ENCODE measurements around the gene GATB. TPM values are rescaled to one million over a fixed set of nuclear protein-coding genes. Genes with fewer than 3 reads are reported as not detected.

Gene GATB
- total RNA-seq, 1 experiment from 2014 or later: 21.2 TPM

DNA sequence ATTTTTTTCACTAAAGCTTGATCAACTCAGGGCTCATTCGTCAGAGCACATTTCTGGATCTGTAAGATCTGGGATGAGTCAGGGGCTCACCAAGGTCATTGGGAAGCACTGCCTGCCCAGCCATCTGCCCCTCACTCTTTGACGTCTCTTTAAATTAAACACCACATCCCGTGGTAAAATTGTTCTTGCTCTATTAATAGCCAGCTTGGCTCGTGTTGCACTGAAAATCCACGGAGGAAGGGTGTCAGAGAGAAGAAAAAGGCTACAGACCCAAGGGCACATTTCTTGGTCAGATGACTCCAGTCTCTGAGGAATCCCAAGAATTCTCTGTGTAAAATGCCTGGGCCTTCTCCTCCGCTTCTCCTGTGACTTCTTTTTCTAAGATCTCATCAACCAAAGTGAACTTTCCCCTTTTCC lies 45.7 kb upstream of the GATB start:
- Histone ChIP-seq H3K23me2 (ENCODE audit: insufficient read length, low read depth, low read length, poor library complexity, severe bottlenecking) (no peaks in the 10 kb centered on the region), H2AFZ (ENCODE audit: low read length) (no peak overlapping the region), H3K79me1 (ENCODE audit: insufficient read depth, low read depth, low read length, poor library complexity, severe bottlenecking) (no peaks in the 10 kb centered on the region), H3K27me3 (ENCODE audit: insufficient read depth, low read length) (no peaks in the 10 kb centered on the region), H3K18ac (ENCODE audit: insufficient read length, low read depth, low read length) (no peak overlapping the region), H3K4me2 (ENCODE audit: insufficient read depth, insufficient read length, low read length) (no peak overlapping the region), H3K9me3 (ENCODE audit: control insufficient read depth, low read depth, low read length) (peaks cover 6% of the 10 kb centered on the region), H2BK20ac (ENCODE audit: low read depth, low read length, poor library complexity, severe bottlenecking) (no peak overlapping the region), H4K91ac (ENCODE audit: insufficient read length, low read depth, low read length) (no peak overlapping the region), H3K27ac (ENCODE audit: insufficient read length, low read depth, low read length) (no peak overlapping the region), H3K9ac (ENCODE audit: extremely low read depth, insufficient read length, low read length) (no peak overlapping the region), H4K5ac (ENCODE audit: insufficient read length, low read depth, low read length) (no peak overlapping the region), H2BK5ac (ENCODE audit: insufficient read length, low read length) (no peak overlapping the region), H3T11ph (ENCODE audit: low read length) (no peak overlapping the region), H3K56ac (ENCODE audit: insufficient read length, low read depth, low read length) (no peak overlapping the region), H4K8ac (replicated peaks; ENCODE audit: insufficient read length, low read depth, low read length) (no peak overlapping the region), H2BK12ac (ENCODE audit: insufficient read length, low read depth, low read length) (no peak overlapping the region), H3K4me1 (ENCODE audit: insufficient read depth, low read length) (peaks cover 14% of the 10 kb centered on the region; the same call in 1 of the 2 replicates), H3K14ac (ENCODE audit: insufficient read depth, low read length) (no peak overlapping the region), H3K23ac (ENCODE audit: insufficient read length, low read depth, low read length) (no peak overlapping the region), H4K20me1 (ENCODE audit: control insufficient read depth, insufficient read depth, insufficient read length) (no peaks in the 10 kb centered on the region), H3K79me2 (ENCODE audit: insufficient read depth, low read length) (no peaks in the 10 kb centered on the region), H3K4ac (ENCODE audit: low read depth, low read length) (no peak overlapping the region), H2BK120ac (ENCODE audit: low read depth, low read length, poor library complexity, severe bottlenecking) (no peak overlapping the region), H2AK5ac (ENCODE audit: insufficient read length, low read length) (no peak overlapping the region), H2BK15ac (ENCODE audit: low read depth, low read length) (no peak overlapping the region)
- Mint-ChIP-seq H3K4me1 (peaks cover 47 to 62% of the 10 kb centered on the region in 2 experiments), H3K9me3 (peaks cover 0 to 3% of the 10 kb centered on the region in 2 experiments; a peak in 2 of 5 replicates), H3K4me3 (no peak overlapping the region), H3K27ac (peak overlapping the region in 1 of 3 experiments; percentile 35; a peak in 2 of 7 replicates), H3K36me3 (ENCODE audit: insufficient read depth in 1 of 3, low read depth in 3 of 3) (peaks cover 0 to 7% (median 5%) of the 10 kb centered on the region in 3 experiments; a peak in 3 of 7 replicates), H3K27me3 (ENCODE audit: low read depth) (no peaks in the 10 kb centered on the region; the same call in none of the 2 replicates)
- TF ChIP-seq, protein P1, sequence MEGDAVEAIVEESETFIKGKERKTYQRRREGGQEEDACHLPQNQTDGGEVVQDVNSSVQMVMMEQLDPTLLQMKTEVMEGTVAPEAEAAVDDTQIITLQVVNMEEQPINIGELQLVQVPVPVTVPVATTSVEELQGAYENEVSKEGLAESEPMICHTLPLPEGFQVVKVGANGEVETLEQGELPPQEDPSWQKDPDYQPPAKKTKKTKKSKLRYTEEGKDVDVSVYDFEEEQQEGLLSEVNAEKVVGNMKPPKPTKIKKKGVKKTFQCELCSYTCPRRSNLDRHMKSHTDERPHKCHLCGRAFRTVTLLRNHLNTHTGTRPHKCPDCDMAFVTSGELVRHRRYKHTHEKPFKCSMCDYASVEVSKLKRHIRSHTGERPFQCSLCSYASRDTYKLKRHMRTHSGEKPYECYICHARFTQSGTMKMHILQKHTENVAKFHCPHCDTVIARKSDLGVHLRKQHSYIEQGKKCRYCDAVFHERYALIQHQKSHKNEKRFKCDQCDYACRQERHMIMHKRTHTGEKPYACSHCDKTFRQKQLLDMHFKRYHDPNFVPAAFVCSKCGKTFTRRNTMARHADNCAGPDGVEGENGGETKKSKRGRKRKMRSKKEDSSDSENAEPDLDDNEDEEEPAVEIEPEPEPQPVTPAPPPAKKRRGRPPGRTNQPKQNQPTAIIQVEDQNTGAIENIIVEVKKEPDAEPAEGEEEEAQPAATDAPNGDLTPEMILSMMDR (conservative IDR thresholded peaks at IDR 0.05): no peak
- WGBS (ENCODE audit: extremely low coverage, insufficient read length, low lambda C conversion rate): no CpG with 5 or more reads among the region's 6 CpGs
- DNase-seq: no peak

Measured in H9 (cell line).